GM10266 (cell line): Measurements from ENCODE around the gene PFN3.

Experiments
- DNase-seq: peaks from one replicate; pipeline ENCODE4 v3.0.0; 2012; ENCODE audit errors: extremely low spot score
- TF ChIP-seq, protein P1 (sequence below): IDR thresholded peaks from 2 replicates; pipeline ENCODE4 v1.5.1; 2012; ENCODE audit warnings: mild to moderate bottlenecking, low read depth; ENCODE audit not compliant: control insufficient read depth, insufficient read depth; ENCODE audit errors: missing control alignments

PFN3 gene

DNA sequence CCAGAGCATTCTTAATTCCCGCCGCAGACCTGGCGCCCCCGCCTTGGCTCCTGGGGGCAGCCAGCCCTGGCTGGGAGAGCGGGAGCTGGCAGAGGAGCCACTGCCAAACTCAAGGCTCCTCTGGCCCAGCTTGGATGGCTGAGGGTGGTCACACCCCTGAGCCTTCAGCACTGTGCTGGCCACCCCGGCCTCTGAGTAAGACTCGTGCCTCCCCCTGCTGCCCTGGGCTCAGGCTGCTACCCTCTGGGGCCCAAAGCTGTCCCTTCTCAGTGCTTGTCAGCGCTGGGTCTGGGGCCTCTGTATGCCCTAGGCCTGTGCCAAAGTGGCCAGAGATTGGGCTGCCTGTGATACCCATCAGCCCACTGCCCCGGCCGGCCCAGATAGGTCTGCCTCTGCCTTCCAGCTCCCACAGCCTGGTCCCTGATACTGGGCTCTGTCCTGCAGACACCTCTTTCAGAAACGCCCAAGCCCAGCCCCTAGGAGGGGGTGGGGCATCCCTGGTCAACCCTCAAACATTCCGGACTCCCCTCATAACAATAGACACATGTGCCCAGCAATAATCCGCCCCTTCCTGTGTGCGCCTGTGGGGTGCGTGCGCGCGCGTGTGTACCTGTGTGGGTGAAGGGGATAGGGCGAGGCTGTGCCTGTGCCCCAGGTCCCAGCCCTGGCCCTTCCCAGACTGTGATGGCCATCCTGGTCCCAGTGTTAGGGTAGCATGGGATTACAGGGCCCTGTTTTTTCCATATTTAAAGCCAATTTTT, 41.8 kb upstream of the PFN3 start:
- DNase-seq: no peak
- TF ChIP-seq, protein P1, sequence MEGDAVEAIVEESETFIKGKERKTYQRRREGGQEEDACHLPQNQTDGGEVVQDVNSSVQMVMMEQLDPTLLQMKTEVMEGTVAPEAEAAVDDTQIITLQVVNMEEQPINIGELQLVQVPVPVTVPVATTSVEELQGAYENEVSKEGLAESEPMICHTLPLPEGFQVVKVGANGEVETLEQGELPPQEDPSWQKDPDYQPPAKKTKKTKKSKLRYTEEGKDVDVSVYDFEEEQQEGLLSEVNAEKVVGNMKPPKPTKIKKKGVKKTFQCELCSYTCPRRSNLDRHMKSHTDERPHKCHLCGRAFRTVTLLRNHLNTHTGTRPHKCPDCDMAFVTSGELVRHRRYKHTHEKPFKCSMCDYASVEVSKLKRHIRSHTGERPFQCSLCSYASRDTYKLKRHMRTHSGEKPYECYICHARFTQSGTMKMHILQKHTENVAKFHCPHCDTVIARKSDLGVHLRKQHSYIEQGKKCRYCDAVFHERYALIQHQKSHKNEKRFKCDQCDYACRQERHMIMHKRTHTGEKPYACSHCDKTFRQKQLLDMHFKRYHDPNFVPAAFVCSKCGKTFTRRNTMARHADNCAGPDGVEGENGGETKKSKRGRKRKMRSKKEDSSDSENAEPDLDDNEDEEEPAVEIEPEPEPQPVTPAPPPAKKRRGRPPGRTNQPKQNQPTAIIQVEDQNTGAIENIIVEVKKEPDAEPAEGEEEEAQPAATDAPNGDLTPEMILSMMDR: no peak

DNA sequence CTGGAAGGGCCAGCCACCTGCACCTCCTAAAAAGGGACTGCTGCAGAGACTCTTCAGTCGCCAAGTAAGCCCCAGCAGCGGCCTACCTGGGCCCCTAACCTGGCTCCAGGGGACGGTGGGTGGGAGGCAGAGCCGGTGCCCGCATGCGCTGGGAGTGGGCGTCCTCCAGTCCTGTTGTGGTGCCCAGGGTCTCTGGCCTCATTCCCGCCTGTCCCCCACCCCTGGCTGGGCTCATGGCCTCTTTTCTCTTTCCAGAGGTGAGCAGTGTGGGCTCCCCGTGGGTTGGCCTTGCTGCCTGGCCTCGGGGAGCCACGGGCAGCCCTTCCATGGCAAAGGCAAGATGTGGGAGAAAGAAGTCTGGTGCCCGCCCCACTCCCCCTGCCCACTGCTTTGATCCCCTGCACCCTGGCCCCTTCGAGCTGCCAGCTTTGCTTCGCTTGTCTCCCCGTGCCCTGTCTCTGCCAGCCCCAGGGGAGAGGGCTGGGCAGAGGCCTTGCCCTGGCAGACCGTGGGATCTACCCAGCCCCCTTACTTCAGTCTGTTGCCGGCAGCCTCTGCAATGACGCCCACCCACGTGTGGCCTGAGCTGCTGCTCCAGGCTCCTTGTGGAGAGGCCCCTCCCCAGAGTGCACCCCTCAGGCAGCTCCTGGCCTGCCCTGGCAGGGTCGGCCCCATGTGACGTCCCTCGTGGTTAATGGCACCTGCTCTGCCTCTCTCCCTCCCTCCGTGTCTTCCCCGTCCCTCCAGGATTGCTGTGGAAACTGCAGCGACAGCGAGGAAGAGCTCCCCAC, 40.7 kb upstream of the PFN3 start:
- no peak for DNase-seq
- TF ChIP-seq, protein P1: no peak

DNA sequence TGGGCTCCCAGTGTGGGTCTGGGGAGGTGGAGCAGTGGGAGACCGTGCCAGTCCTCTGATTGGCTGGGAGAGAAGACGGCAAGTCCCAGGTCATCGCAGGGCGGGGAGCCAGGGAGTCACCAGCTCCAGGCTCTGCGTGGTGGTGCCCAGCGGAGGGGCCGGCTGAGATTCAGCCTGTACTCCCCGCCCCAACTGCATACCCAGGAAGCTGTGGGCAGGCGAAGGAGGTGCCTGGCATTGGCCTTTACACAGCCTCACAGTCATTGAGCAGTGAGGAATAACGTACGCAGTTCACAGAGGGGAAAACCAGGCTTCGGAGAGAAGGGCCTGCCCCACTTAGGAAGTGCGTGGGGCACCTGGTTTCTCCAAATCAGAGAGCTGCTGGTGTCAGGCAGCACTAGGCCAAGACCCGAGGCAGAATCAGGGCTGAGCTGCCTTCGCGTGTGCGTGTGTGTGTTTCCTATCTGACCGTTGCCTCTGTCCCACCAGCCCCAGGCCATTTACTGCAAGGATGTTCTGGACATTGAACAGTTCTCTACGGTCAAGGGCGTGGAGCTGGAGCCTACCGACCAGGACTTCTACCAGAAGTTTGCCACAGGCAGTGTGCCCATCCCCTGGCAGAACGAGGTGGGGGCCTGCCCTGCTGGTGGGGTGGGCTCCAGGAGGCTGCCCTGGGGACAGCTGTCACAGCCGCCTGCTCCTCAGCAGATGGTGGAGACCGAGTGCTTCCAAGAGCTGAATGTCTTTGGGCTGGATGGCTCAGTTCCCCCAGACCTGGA, 39.9 kb upstream of the PFN3 start:
- TF ChIP-seq, protein P1: no peak
- no peak for DNase-seq

DNA sequence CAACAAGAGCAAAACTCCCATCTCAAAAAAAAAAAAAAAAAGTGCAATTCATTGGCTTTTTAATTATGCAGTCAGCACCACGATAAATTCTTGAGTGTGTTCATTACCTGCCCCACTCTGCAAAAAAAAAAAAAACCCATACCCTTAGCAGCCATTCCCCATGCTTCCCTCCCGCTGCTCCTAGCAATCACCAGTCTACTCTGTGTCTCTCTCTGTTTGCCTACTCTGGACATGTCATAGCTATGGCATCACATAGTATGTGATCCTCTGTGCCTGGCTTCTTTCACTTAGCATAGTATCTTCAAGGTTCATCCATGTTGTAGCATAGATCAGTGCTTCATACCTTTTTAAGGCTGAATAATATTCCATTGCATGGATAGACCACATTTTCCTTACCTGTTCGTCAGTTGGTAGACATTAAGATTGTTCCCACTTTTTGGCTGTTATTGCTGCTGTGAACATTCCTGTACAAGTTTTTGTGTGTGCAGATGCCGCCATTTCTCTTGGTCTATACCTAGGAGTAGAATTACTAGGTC, 39.1 kb upstream of the PFN3 start:
- TF ChIP-seq, protein P1: no peak
- DNase-seq: no peak

DNA sequence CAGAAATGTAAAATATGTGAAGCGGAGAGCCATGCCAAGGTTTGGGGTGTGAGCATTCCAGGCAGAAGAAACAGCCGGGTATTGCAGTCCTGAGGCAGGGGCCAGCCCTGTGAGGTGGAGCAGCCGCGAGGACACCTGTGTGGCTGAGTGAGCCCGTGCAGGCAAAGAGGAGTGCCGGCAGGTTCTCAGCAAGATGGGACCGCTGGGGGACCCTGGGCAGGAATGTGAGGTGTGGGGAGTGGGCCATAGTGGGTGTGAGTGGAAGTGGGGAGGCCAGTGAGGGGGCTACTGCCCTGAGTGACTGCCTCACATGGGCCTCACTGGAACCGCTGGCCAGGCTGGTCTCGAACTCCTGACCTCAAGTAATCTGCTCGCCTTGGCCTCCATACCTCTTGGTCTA, 38.0 kb upstream of the PFN3 start:
- TF ChIP-seq, protein P1: no peak
- DNase-seq: no peak

DNA sequence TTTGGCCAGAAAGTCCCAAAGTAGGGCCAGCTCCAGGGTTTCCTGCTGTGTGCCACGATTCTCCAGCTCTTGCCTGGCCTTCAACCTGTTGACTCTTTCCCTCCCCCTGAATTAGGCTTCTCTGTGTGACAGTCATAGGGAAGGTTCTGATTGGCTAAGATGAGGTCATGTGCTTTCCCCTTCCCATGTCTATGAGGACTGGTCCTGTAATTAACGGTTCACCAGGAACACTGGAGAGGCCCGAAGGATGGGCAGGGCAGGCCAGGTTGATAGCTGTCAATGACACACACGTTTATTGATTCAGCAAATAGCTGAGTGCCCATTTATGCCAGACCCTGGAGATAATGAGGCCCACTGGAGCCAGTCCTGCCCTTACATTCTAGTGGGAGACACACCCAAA, 37.2 kb upstream of the PFN3 start:
- DNase-seq: no peak
- TF ChIP-seq, protein P1: no peak
